Uterus (tissue), 4 donors: ENCODE results near the gene TMEM72. TPM values are rescaled to one million over a fixed set of nuclear protein-coding genes. Genes with fewer than 3 reads are reported as not detected.

Experiments
- DNase-seq, 2 donors: peaks; one replicate each; pipeline ENCODE4 v3.0.0-alpha.2; 2019 to 2020
- H3K27ac ChIP-seq, 2 donors: fragments of 200-600 bp; sonication (generic); 1 replicate in 1 of 2; 2 replicates in 1 of 2; pipeline ENCODE4 v1.5.1; 2016 to 2018
- H3K27me3 ChIP-seq, 2 donors: fragments of 200-600 bp; sonication (generic); one replicate each; pipeline ENCODE4 v1.5.1; 2018 to 2019; ENCODE audit warnings: control low read depth in 1 of 2
- H3K36me3 ChIP-seq, 2 donors: fragments of 200-600 bp; sonication (generic); one replicate each; pipeline ENCODE4 v1.5.1; 2019; ENCODE audit warnings: control low read depth in 1 of 2
- H3K4me1 ChIP-seq, 2 donors: fragments of 200-600 bp; sonication (generic); one replicate each; pipeline ENCODE4 v1.5.1; 2018 to 2019; ENCODE audit warnings: control low read depth in 1 of 2
- H3K4me3 ChIP-seq, 2 donors: fragments of 200-600 bp; sonication (generic); 1 replicate in 1 of 2; 2 replicates in 1 of 2; pipeline ENCODE4 v1.5.1; 2018 to 2019; ENCODE audit warnings: mild to moderate bottlenecking in 1 of 2
- H3K9me3 ChIP-seq, 2 donors: fragments of 200-600 bp; sonication (generic); one replicate each; pipeline ENCODE4 v1.5.1; 2019; ENCODE audit warnings: control low read depth in 1 of 2
- CTCF ChIP-seq, 4 experiments: fragments of 200-600 bp in 2 of 4; fragments of 450-650 bp in 2 of 4; sonication (generic) in 2 of 4; IDR thresholded peaks; one replicate each; pipeline ENCODE4 v1.5.1; 2016 to 2019; ENCODE audit warnings: antibody characterized with exemption in 4 of 4, mild to moderate bottlenecking in 2 of 4, moderate library complexity in 1 of 4
- POLR2A ChIP-seq, 2 donors: fragments of 450-650 bp; IDR thresholded peaks; one replicate each; pipeline ENCODE4 v1.6.1; 2016; ENCODE audit warnings: antibody characterized with exemption in 2 of 2, mild to moderate bottlenecking in 1 of 2, moderate library complexity in 1 of 2
- intact Hi-C: fragments of 100-400 bp; cut with DNase I; formaldehyde crosslinking; loops from one replicate; pipeline ENCODE4 v1.15.1; 2023; ENCODE audit warnings: low total_unique reads
- total RNA-seq, 4 donors: library from RNA; depleted of rRNA in 3 of 4; stranded (reverse); fragments of >200 nt in 3 of 4; gene quantifications; one replicate each; pipeline versions ENCODE4 v1.1.0 to v1.2.4, GENCODE V29; 2014 to 2023
- donor health status: DM: yes; HTN: yes; CAD: no.

TMEM72 gene
- total RNA-seq, 4 donors from 2014 or later = 0.69 TPM; not detected in 3

DNA sequence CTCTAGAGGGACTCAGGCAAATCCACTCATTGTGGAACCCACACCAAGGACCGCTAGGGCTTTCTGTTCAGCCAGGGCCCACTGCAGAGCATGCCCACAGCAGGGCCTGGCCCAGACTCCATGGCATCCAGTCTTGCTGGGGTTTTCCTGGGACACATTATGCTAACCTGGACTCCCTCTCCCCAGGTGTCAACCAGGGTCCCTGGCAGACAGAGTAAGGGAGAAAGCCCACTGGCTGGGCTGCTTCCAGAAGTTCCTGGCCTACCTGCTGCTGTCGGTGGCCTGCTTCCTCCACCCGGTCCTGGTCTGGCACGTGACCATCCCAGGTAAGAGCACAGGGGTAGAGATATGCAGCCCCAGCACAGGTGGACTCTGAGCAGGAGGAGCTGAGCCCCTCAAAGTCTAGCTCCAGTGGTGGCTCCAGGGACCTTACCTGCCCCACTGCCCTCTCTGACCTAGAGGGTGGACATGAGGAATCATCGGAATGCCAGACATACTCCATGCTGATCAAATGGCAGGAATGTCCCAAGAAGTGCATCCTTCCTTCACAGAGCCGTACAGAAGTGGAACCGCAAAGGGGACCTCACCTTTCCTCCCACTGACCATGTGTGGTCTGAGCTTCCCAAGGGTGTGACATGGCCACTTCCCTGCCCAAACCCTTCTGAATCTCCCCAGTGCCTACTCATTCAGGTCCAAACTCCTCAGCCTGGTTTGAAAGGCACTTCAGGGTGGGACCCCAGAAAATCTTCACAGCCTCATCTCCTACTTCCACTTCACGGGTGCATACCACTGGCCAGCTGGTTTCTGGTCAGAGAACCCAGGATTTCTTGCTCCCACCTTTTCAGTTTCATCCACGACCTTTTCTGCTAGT, 22.5 kb downstream of the TMEM72 start:
- Histone ChIP-seq H3K27ac (no peak overlapping the region), H3K9me3 (no peaks in the 10 kb centered on the region), H3K36me3 (no peaks in the 10 kb centered on the region), H3K27me3 (no peaks in the 10 kb centered on the region), H3K4me1 (peaks cover 0 to 5% of the 10 kb centered on the region in 2 donors), H3K4me3 (no peak overlapping the region)
- DNase-seq = no peak
- intact Hi-C loops = no loop called here
- TF ChIP-seq POLR2A (IDR thresholded peaks at IDR 0.05) = no peak
- no peak for TF ChIP-seq CTCF (IDR thresholded peaks at IDR 0.05)

DNA sequence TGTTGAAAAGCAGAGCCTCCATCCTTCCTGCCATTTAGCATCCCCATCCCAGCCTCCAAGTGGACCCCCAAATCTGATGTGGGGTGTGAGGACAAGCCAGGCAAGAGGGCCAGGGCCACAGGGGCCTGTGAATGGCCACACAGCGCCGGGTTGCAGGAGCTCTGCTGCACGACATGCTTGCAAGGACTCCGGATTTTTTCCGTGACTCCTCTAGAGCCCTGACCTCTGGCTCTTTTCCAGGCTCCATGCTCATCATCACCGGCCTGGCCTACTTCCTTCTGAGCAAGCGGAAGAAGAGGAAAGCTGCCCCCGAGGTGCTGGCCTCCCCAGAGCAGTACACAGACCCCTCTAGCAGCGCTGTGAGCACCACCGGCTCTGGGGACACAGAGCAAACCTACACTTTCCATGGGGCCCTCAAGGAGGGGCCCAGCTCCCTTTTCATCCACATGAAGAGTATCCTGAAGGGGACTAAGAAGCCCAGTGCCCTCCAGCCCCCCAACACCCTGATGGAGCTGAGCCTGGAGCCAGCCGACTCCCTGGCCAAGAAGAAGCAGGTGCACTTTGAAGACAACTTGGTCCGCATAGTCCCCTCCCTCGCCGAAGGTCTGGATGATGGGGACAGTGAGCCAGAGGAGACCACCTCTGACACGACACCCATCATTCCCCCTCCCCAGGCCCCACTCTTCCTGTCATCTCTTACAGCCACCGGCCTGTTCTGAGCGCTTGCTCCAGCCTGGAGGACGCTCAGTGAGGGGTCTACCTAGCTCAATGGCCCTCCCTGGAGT, 23.5 kb downstream of the TMEM72 start:
- no peaks in the 10 kb centered on the region for H3K36me3 ChIP-seq
- peaks cover 0 to 5% of the 10 kb centered on the region in 2 donors for H3K4me1 ChIP-seq
- TF ChIP-seq CTCF (IDR thresholded peaks at IDR 0.05) (no peak), POLR2A (IDR thresholded peaks at IDR 0.05) (no peak)
- no peak for DNase-seq
- H3K4me3 ChIP-seq = no peak overlapping the region
- intact Hi-C loops = no loop called here
- no peak overlapping the region for H3K27ac ChIP-seq
- no peaks in the 10 kb centered on the region for H3K9me3 ChIP-seq
- no peaks in the 10 kb centered on the region for H3K27me3 ChIP-seq

GRCh38 chr10:44935201-44935965, 24.2 kb downstream of the TMEM72 start:
- no peak overlapping the region for H3K4me3 ChIP-seq
- H3K27me3 ChIP-seq = no peaks in the 10 kb centered on the region
- no peak for DNase-seq
- peaks cover 0 to 5% of the 10 kb centered on the region in 2 donors for H3K4me1 ChIP-seq
- H3K36me3 ChIP-seq = no peaks in the 10 kb centered on the region
- intact Hi-C loops = no loop called here
- TF ChIP-seq POLR2A (IDR thresholded peaks at IDR 0.05) (no peak), CTCF (IDR thresholded peaks at IDR 0.05) (no peak)
- no peaks in the 10 kb centered on the region for H3K9me3 ChIP-seq
- no peak overlapping the region for H3K27ac ChIP-seq

DNA sequence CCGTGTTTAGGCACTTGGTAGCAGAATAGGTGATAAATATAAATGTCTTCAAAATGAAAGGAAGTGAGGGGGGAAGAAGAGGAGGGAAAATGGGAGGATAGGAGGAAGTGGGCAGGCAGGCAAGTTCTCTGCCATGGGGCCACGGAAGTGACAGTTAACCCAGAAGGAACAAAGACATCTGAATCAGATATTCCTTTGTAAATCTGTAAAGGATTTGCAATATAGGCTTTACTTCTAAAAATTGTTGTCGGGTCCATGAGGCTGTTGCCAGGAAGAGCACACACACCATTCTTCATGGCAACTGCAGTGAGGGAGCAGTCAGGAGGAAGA, 24.8 kb downstream of the TMEM72 start:
- H3K27ac ChIP-seq = no peak overlapping the region
- no peaks in the 10 kb centered on the region for H3K27me3 ChIP-seq
- DNase-seq = no peak
- intact Hi-C loops = no loop called here
- peaks cover 0 to 5% of the 10 kb centered on the region in 2 donors for H3K4me1 ChIP-seq
- H3K9me3 ChIP-seq = no peaks in the 10 kb centered on the region
- no peak for TF ChIP-seq CTCF (IDR thresholded peaks at IDR 0.05)
- no peak for TF ChIP-seq POLR2A (IDR thresholded peaks at IDR 0.05)
- H3K4me3 ChIP-seq = no peak overlapping the region
- no peaks in the 10 kb centered on the region for H3K36me3 ChIP-seq
